GM23338 (cell line): ENCODE data around the gene CSTA. TPM values are rescaled to one million over a fixed set of nuclear protein-coding genes. Genes with fewer than 3 reads are reported as not detected.

Experiments
- ATAC-seq: fragments of 200-7000 bp; cut with Tn5 transposase; 3 replicates; pipeline ENCODE4 v1.9.1; 2020
- DNase-seq: peaks from one replicate; pipeline ENCODE4 v3.0.0-alpha.2; 2015; ENCODE audit warnings: low spot score
- H2AFZ ChIP-seq: fragments of 200-600 bp; sonication (generic); 2 replicates; pipeline ENCODE4 v1.8.0; 2016; ENCODE audit warnings: antibody characterized with exemption, mild to moderate bottlenecking, moderate library complexity
- H3F3A ChIP-seq: fragments of 200-600 bp; sonication (generic); replicated peaks from 2 replicates; pipeline ENCODE4 v1.8.0; 2017; ENCODE audit warnings: antibody characterized with exemption, mixed run types, low read depth
- H3K27ac ChIP-seq: fragments of 200-600 bp; sonication (generic); 2 replicates; pipeline ENCODE4 v1.6.1; 2016; ENCODE audit warnings: low read depth
- H3K27me3 ChIP-seq: fragments of 200-600 bp; sonication (generic); 2 replicates; pipeline ENCODE4 v1.8.0; 2016; ENCODE audit warnings: mild to moderate bottlenecking, mixed run types, moderate library complexity; ENCODE audit not compliant: insufficient read depth
- H3K36me3 ChIP-seq: fragments of 200-600 bp; sonication (generic); 2 replicates; pipeline ENCODE4 v1.8.0; 2016; ENCODE audit warnings: mild to moderate bottlenecking; ENCODE audit not compliant: insufficient read depth
- H3K4me1 ChIP-seq: fragments of 200-600 bp; sonication (generic); 2 replicates; pipeline ENCODE4 v1.8.0; 2016; ENCODE audit warnings: mild to moderate bottlenecking, moderate library complexity; ENCODE audit not compliant: insufficient read depth
- H3K4me2 ChIP-seq: fragments of 200-600 bp; sonication (generic); 2 replicates; pipeline ENCODE4 v1.7.1; 2017; ENCODE audit warnings: mixed run types
- H3K4me3 ChIP-seq: fragments of 200-600 bp; sonication (generic); 2 replicates; pipeline ENCODE4 v1.6.1; 2016; ENCODE audit warnings: mixed run types
- H3K79me2 ChIP-seq: fragments of 200-600 bp; sonication (generic); replicated peaks from 2 replicates; pipeline ENCODE4 v1.8.0; 2017; ENCODE audit warnings: mild to moderate bottlenecking; ENCODE audit not compliant: insufficient read depth
- H3K9me2 ChIP-seq: fragments of 200-600 bp; sonication (generic); 2 replicates; pipeline ENCODE4 v1.8.0; 2017; ENCODE audit not compliant: insufficient read depth
- H4K20me1 ChIP-seq: fragments of 200-600 bp; sonication (generic); replicated peaks from 2 replicates; pipeline ENCODE4 v1.8.0; 2017; ENCODE audit warnings: mild to moderate bottlenecking; ENCODE audit not compliant: insufficient read depth
- H3K27ac Mint-ChIP-seq: 2 replicates; pipeline ENCODE4 v1.8.0; 2020; ENCODE audit warnings: inconsistent platforms, mild to moderate bottlenecking, moderate library complexity, mixed read lengths
- H3K27me3 Mint-ChIP-seq: 3 replicates; pipeline ENCODE4 v1.8.0; 2022; ENCODE audit warnings: low read depth, mild to moderate bottlenecking, moderate library complexity, mixed read lengths, inconsistent platforms; ENCODE audit not compliant: insufficient read depth, poor library complexity
- H3K36me3 Mint-ChIP-seq: 3 replicates; pipeline ENCODE4 v1.8.0; 2021; ENCODE audit warnings: low read depth, mild to moderate bottlenecking, inconsistent platforms, moderate library complexity, mixed read lengths
- H3K4me1 Mint-ChIP-seq: 3 replicates; pipeline ENCODE4 v1.8.0; 2020; ENCODE audit warnings: mild to moderate bottlenecking, inconsistent platforms, mixed read lengths
- H3K4me3 Mint-ChIP-seq: 3 replicates; pipeline ENCODE4 v1.8.0; 2021; ENCODE audit warnings: moderate library complexity, mild to moderate bottlenecking, inconsistent platforms, mixed read lengths
- H3K9me3 Mint-ChIP-seq: 3 replicates; pipeline ENCODE4 v1.8.0; 2020; ENCODE audit warnings: moderate library complexity, mild to moderate bottlenecking, inconsistent platforms, mixed read lengths
- CREB1 ChIP-seq: fragments of 250-450 bp; sonication (Bioruptor Pico); IDR thresholded peaks from 2 replicates; pipeline ENCODE4 v1.5.0; 2020; ENCODE audit warnings: low read depth, mild to moderate bottlenecking, moderate library complexity
- CTCF ChIP-seq, 2 experiments: fragments of 200-600 bp in 1 of 2; sonication (generic) in 1 of 2; conservative IDR thresholded peaks; 2 replicates each; pipeline versions ENCODE4 v1.5.1 to v1.6.1; 2016 to 2017; ENCODE audit warnings: antibody characterized with exemption in 2 of 2, low read depth in 2 of 2, mild to moderate bottlenecking in 2 of 2, moderate library complexity in 1 of 2
- ETS1 ChIP-seq: IDR thresholded peaks from 2 replicates; pipeline ENCODE4 v1.6.1; 2016; ENCODE audit warnings: antibody characterized with exemption
- EZH2 ChIP-seq: fragments of 200-600 bp; sonication (generic); IDR thresholded peaks from one replicate; pipeline ENCODE4 v1.8.0; 2017; ENCODE audit warnings: antibody characterized with exemption, mild to moderate bottlenecking, low read depth; ENCODE audit not compliant: unreplicated experiment
- EZH2phosphoT487 ChIP-seq: fragments of 200-600 bp; sonication (generic); IDR thresholded peaks from one replicate; pipeline ENCODE4 v1.8.1; 2018; ENCODE audit warnings: antibody characterized with exemption; ENCODE audit not compliant: unreplicated experiment
- JUNB ChIP-seq: IDR thresholded peaks from one replicate; pipeline ENCODE4 v1.6.1; 2016; ENCODE audit warnings: antibody characterized with exemption; ENCODE audit not compliant: unreplicated experiment
- NANOG ChIP-seq: IDR thresholded peaks from 2 replicates; pipeline ENCODE4 v1.6.1; 2016; ENCODE audit warnings: antibody characterized with exemption, borderline replicate concordance
- POLR2AphosphoS5 ChIP-seq: IDR thresholded peaks from 2 replicates; pipeline ENCODE4 v1.6.1; 2016; ENCODE audit warnings: antibody characterized with exemption, low read depth
- REST ChIP-seq: IDR thresholded peaks from one replicate; pipeline ENCODE4 v1.6.1; 2018; ENCODE audit warnings: antibody characterized with exemption; ENCODE audit not compliant: unreplicated experiment
- ZNF114 ChIP-seq: fragments of 250-450 bp; sonication (Bioruptor Pico); IDR thresholded peaks from 2 replicates; pipeline ENCODE4 v1.5.0; 2020; ENCODE audit warnings: mild to moderate bottlenecking, moderate library complexity
- ZNF331 ChIP-seq: fragments of 250-450 bp; sonication (Bioruptor Pico); IDR thresholded peaks from 2 replicates; pipeline ENCODE4 v1.5.0; 2020; ENCODE audit warnings: low read depth, mild to moderate bottlenecking, moderate library complexity
- ZNF462 ChIP-seq: fragments of 250-450 bp; sonication (Bioruptor Pico); IDR thresholded peaks from 2 replicates; pipeline ENCODE4 v1.5.0; 2020; ENCODE audit warnings: mild to moderate bottlenecking, moderate library complexity
- polyA plus RNA-seq: library from polyadenylated mRNA; unstranded; fragments of >200 nt; fragmentation: Nextera tagmentation; extraction: Ambion mirVana; gene quantifications from 2 replicates; pipeline ENCODE4 v1.2.1, GENCODE V29; 2016
- total RNA-seq: library from RNA; depleted of rRNA; stranded (reverse); fragments of >200 nt; shearing (Covaris generic); gene quantifications from 2 replicates; pipeline ENCODE4 v1.2.3, GENCODE V29; 2014

CSTA gene
- total and polyA plus RNA-seq, 2 experiments from 2014 or later = 1.4 TPM; not detected in 1

GRCh38 chr3:122366379-122366749 lies 41.3 kb downstream of the CSTA start:
- Mint-ChIP-seq H3K27ac (no peak overlapping the region; the same call in 1 of the 2 replicates), H3K4me3 (no peak overlapping the region), H3K27me3 (peaks cover 2% of the 10 kb centered on the region), H3K4me1 (peaks cover 4% of the 10 kb centered on the region), H3K36me3 (peaks cover 48% of the 10 kb centered on the region), H3K9me3 (no peaks in the 10 kb centered on the region)
- H3F3A ChIP-seq = no peaks in the 10 kb centered on the region
- H3K36me3 ChIP-seq = peaks cover 13% of the 10 kb centered on the region; the same call in 1 of the 2 replicates
- H3K9me2 ChIP-seq = no peaks in the 10 kb centered on the region
- peaks cover 3% of the 10 kb centered on the region; the same call in 1 of the 2 replicates for H3K4me1 ChIP-seq
- no peak overlapping the region for H3K4me3 ChIP-seq
- no peak overlapping the region for H3K4me2 ChIP-seq
- DNase-seq (no peak), ATAC-seq (no peak)
- H3K27me3 ChIP-seq = no peaks in the 10 kb centered on the region
- peaks cover 4% of the 10 kb centered on the region; the same call in 1 of the 2 replicates for H4K20me1 ChIP-seq
- no peak overlapping the region for H3K27ac ChIP-seq
- 0 out of 2 replicates have a peak, but pooled peaks cover 3% of the 10 kb centered on the region for H3K79me2 ChIP-seq
- no peak for TF ChIP-seq CTCF (conservative IDR thresholded peaks at IDR 0.05; ENCODE audit: low read depth in 2 of 2)
- no peak for TF ChIP-seq ZNF331
- TF ChIP-seq REST = no peak
- no peak for TF ChIP-seq EZH2
- TF ChIP-seq POLR2AphosphoS5 = no peak
- TF ChIP-seq ZNF462 (CRISPR knock-in tag) = no peak
- TF ChIP-seq ZNF114 (CRISPR knock-in tag) = no peak
- no peak for TF ChIP-seq ETS1
- no peak for TF ChIP-seq EZH2phosphoT487
- no peak for TF ChIP-seq JUNB
- no peak for TF ChIP-seq NANOG
- TF ChIP-seq CREB1 = no peak
- H2AFZ ChIP-seq = no peak overlapping the region
